IPS DF 4.7 (cell line): ENCODE data around the gene TACC3.

Experiments
- DNase-seq: peaks from one replicate; pipeline ENCODE4 v3.0.0-alpha.2; 2013; ENCODE audit warnings: low spot score; ENCODE audit errors: extremely low read depth

The TACC3 gene

DNA sequence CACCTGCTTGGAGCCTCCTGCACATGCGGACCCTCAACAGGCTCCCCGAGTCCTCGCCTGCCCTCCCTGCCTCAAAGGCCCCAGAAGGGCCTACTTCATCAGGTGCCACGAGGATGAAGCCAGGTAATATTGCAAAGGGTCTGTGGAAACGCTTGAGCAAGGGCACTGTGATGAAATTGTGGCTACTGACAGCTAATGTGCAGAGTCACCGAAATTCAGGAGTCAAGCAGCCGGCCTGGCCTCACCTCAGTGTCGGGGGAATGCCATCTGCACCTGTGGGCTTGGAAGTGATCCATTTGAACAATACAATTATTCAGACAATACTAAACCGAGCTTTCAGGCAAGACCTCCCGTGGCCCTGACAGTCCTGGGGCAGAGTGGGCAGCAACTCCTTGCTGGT is 68.7 kb downstream of the TACC3 start:
- DNase-seq, result no peak

DNA sequence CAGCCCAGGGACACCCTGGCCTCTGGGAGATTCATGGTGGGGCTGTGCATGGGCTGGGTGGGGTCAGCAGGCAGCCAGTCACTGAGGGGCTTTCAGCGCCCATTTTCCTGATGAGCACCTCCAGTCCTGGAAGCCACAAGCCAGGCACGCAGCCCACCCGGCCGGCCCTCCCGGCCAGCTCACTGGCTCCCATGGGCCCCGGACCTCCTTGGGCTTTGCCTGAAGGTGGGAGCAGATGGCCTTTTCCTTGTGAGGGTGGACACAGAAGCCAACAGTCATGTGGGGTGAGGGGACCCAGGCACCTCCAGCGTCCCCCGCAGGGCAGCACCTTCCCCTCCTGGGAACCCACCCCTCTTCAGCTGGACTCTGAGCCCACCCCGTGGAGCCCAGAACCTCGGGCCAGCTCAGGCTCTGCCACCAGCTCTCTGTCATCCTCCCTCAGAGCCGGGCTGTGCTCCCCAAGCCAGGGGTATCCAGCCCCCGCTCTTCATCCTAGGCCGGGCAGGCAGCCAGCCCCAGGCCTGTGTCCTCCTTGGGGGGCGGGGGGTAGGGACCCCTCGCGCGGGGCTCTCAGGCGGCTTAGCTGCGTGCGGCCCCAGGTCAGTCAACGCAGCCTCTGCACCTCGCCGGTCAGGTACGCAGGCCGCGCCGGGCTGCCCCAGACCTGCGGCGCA is 71.0 kb downstream of the TACC3 start:
- no peak for DNase-seq

DNA sequence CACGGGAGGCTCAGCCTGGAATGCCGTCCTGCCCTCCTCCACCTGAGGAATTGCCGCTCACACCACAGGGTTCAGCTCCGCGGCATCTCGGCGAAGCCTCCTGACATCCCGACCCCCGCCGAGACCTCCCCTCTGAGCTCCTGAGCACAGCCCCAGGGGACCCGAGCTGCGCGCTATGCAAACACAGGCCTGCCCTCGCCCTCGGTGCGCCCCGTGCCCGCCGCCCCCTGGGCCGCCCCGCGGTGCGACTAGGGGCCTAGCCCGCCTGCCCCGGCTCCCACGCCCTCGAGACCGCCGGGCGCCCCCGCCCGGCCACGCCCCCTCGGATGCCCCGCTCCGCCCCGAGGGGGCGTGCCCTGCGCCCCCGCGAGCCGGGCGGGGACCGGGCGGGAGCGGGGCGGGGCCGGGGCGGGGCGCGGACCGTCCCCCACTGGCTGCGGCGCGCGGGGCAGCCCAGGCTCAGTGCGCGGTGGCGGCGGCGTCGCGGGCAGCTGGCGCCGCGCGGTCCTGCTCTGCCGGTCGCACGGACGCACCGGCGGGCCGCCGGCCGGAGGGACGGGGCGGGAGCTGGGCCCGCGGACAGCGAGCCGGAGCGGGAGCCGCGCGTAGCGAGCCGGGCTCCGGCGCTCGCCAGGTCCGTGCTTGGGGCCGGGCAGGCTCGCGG is 71.6 kb downstream of the TACC3 start, which contains the start of gene FGFR3:
TSS of gene FGFR3 (plus strand) at position 462 of the 664 bp plus-strand sequence. CDS start 642 bp downstream, outside the sequence.
- DNase-seq, result no peak

DNA sequence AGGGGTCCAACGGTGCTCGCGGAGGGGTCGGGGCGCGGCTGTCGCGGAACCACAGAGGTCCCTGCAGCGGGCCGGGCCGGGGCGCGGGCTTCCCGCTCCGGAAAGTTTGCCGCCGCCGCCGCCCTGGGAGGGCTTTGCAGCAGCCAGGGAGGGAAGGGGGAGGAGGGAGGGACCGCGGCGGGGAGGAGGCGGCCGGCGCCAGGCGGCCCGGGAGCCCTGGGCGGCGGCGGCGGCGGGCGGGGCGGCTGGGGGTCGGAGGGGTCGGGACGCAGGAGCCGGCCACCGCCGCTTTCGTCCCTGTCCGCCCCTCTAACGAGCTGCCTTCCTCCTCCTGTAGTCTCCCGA is 72.1 kb downstream of the TACC3 start:
- DNase-seq, result no peak

DNA sequence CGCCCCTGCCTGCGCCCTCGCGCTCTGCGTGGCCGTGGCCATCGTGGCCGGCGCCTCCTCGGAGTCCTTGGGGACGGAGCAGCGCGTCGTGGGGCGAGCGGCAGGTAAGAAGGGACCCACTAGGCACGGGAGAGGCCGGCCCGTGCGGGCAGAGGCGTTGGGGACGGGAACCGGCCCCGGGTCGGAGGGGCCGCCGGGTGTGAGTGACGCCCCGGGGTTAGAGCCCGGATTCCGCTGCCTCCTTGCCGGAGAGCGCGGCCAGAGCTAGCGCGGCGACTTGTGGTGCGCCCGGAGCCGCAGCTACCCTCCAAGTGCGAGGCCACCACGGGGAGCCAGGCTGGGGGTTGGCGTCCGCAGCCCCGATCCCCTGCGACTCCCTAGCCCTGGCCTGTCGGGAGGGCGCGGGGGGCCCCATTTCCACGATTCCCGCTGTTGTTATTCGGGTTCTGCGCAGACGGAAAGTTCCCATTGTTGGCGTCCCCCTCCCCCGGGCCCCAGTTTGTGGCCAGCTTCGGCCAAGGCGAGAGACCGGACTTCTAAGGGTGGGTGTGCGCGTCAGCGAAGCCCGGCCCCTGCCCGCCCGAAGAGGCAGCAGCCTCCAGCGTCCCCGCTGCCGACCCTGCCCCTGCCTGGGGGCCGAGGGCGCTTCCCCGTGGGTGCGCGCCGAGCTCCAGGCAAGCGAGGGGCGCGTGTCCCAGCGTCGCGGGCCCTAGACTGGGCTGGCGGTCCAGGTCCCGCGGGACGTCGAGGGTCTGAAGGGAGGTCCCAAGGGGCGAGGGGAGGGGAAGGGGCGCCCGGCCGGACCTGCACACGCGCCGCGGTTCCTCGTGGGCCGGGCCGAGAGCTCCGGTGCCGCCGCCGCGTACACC is 72.9 kb downstream of the TACC3 start:
- DNase-seq, result no peak
